Mammary epithelial cell (primary cell): ENCODE measurements around the gene CDH12.

Experiments
- CTCF ChIP-seq, 2 donors: IDR thresholded peaks in 1 of 2; conservative IDR thresholded peaks in 1 of 2; 2 replicates each; pipeline ENCODE4 v1.5.1; 2011 to 2012; ENCODE audit warnings: inconsistent platforms in 2 of 2, low read length in 2 of 2, mild to moderate bottlenecking in 2 of 2, control low read depth in 1 of 2, low read depth in 1 of 2; ENCODE audit not compliant: insufficient read depth in 1 of 2; ENCODE audit errors: extremely low read depth in 1 of 2
- EZH2 ChIP-seq: IDR thresholded peaks from 2 replicates; pipeline ENCODE4 v1.6.1; 2012; ENCODE audit warnings: low read length, inconsistent platforms, borderline replicate concordance

GRCh38 chr5:21818370-21818720, 1034.8 kb downstream of the CDH12 start:
- TF ChIP-seq CTCF (conservative IDR thresholded peaks at IDR 0.05 in 1 of 2, IDR thresholded peaks at IDR 0.05 in 1 of 2; ENCODE audit: extremely low read depth in 1 of 2, insufficient read depth in 1 of 2, low read depth in 1 of 2, low read length in 2 of 2), result no peak
- TF ChIP-seq EZH2, result no peak
